OCI-LY7 (cell line): Measurements from ENCODE around the gene SRBD1. TPM values are rescaled to one million over a fixed set of nuclear protein-coding genes. Genes with fewer than 3 reads are reported as not detected.
"Not testable (repeated sequence)": the region's sequence is repeated elsewhere in the genome, so short reads cannot be mapped to it uniquely, and the experiment has no call there.

Experiments
- BruUV-seq: library from RNA; stranded (reverse); fragments of 400-500 nt; replicated peaks from 2 replicates; lab custom pipeline; 2021; lab: Mats Ljungman, UMichigan
- CTCF ChIA-PET: fragments of 300-600 bp; sonication (Branson Sonifier 250); formaldehyde crosslinking; loops from one replicate; lab custom pipeline; 2022; ENCODE audit warnings: antibody characterized with exemption; ENCODE audit not compliant: unreplicated experiment; lab: Charles Lee
- POLR2A ChIA-PET: fragments of 300-600 bp; sonication (Branson Sonifier 250); formaldehyde crosslinking; loops from one replicate; lab custom pipeline; 2022; ENCODE audit warnings: antibody characterized with exemption; lab: Charles Lee
- DNase-seq: peaks from one replicate; pipeline ENCODE4 v3.0.0-alpha.2; 2015; ENCODE audit warnings: low spot score
- H2AFZ ChIP-seq: fragments of 200-600 bp; sonication (generic), shearing (Covaris generic); 2 replicates; pipeline ENCODE4 v1.6.1; 2014; ENCODE audit warnings: mild to moderate bottlenecking, antibody characterized with exemption, low read length, moderate library complexity
- H3K27ac ChIP-seq: fragments of 200-600 bp; sonication (generic); 2 replicates; pipeline ENCODE4 v1.5.1; 2014; ENCODE audit warnings: mixed run types, low read depth, mild to moderate bottlenecking, moderate library complexity, low read length, inconsistent platforms; ENCODE audit not compliant: poor library complexity, severe bottlenecking
- H3K36me3 ChIP-seq: fragments of 200-600 bp; sonication (generic); 2 replicates; pipeline ENCODE4 v1.6.1; 2014; ENCODE audit warnings: mild to moderate bottlenecking, antibody characterized with exemption, low read length, moderate library complexity, mixed read lengths; ENCODE audit not compliant: insufficient read depth
- H3K4me1 ChIP-seq: fragments of 200-600 bp; sonication (generic); 2 replicates; pipeline ENCODE4 v1.5.1; 2014; ENCODE audit warnings: mild to moderate bottlenecking, low read length; ENCODE audit not compliant: insufficient read depth, poor library complexity, severe bottlenecking
- H3K4me2 ChIP-seq: fragments of 200-600 bp; sonication (generic); 2 replicates; pipeline ENCODE4 v1.6.1; 2014; ENCODE audit warnings: mild to moderate bottlenecking, low read length
- H3K4me3 ChIP-seq: fragments of 200-600 bp; sonication (generic); 2 replicates; pipeline ENCODE4 v1.5.1; 2014; ENCODE audit warnings: mild to moderate bottlenecking, low read depth, low read length; ENCODE audit not compliant: poor library complexity, severe bottlenecking
- H3K79me2 ChIP-seq: fragments of 200-600 bp; sonication (generic); 2 replicates; pipeline ENCODE4 v1.6.1; 2016; ENCODE audit warnings: low read depth, mild to moderate bottlenecking, low read length, moderate library complexity, mixed read lengths; ENCODE audit not compliant: insufficient read depth
- H3K9me2 ChIP-seq: fragments of 200-600 bp; sonication (generic); 2 replicates; pipeline ENCODE4 v1.6.1; 2016; ENCODE audit warnings: mild to moderate bottlenecking, low read length, mixed read lengths; ENCODE audit not compliant: insufficient read depth
- H3K9me3 ChIP-seq: fragments of 200-600 bp; sonication (generic); 2 replicates; pipeline ENCODE4 v1.6.1; 2014; ENCODE audit warnings: mild to moderate bottlenecking, mixed run types, low read length, mixed read lengths
- H4K20me1 ChIP-seq: fragments of 200-600 bp; sonication (generic); 2 replicates; pipeline ENCODE4 v1.6.1; 2014; ENCODE audit warnings: mild to moderate bottlenecking, antibody characterized with exemption, low read length, moderate library complexity, mixed read lengths; ENCODE audit not compliant: insufficient read depth
- EZH2phosphoT487 ChIP-seq: fragments of 200-600 bp; sonication (generic); IDR thresholded peaks from 2 replicates; pipeline ENCODE4 v1.6.1; 2018; ENCODE audit warnings: low read depth, borderline replicate concordance, mild to moderate bottlenecking, mixed run types, antibody characterized with exemption, low read length, moderate library complexity, mixed read lengths
- intact Hi-C: fragments of 100-400 bp; cut with micrococcal nuclease; formaldehyde crosslinking; loops from one replicate; pipeline ENCODE4 v1.10.0; 2022; ENCODE audit not compliant: unreplicated experiment
- total RNA-seq, 2 experiments: library from RNA; depleted of rRNA in 1 of 2; stranded (reverse); fragments of >200 nt in 1 of 2; shearing (Covaris generic) in 1 of 2; gene quantifications; 2 replicates each; pipeline ENCODE4 v1.2.3, GENCODE V29; 2014 to 2022
- TF ChIP-seq, protein P1 (sequence below): fragments of 200-600 bp; sonication (generic); conservative IDR thresholded peaks from 2 replicates; pipeline ENCODE4 v1.5.1; 2014; ENCODE audit warnings: mild to moderate bottlenecking, antibody characterized with exemption, low read length, moderate library complexity, mixed read lengths

The SRBD1 gene
- total RNA-seq, 2 experiments from 2014 or later, result 13.9 to 16.0 TPM

DNA sequence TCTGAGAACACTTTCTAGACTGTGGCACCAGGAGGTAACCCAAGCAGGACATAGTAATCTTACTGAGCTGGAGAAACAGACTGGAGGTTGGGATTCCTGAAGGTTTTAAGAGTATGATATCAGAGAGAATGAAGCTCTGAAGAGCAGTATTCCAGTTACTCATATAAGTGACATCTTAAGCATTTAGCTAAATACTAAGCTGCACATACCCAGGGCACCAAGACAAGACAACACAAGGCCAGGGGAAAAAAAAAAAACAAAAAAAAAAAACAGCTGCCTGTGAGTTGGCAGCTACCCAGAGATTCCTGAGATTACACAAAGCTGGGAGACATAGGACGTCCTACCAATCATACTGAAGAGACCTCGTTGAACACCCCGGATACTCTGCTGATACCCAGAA lies 175.8 kb downstream of the SRBD1 start:
- Histone ChIP-seq H3K4me2 (no peak overlapping the region), H3K27ac (no peak overlapping the region), H3K9me3 (peaks cover 27% of the 10 kb centered on the region; the same call in 1 of the 2 replicates), H3K4me3 (no peak overlapping the region), H3K9me2 (no peaks in the 10 kb centered on the region), H4K20me1 (no peaks in the 10 kb centered on the region), H3K4me1 (peaks cover 62% of the 10 kb centered on the region), H2AFZ (no peak overlapping the region), H3K79me2 (no peaks in the 10 kb centered on the region), H3K36me3 (peaks cover 35% of the 10 kb centered on the region)
- DNase-seq, result no peak
- BruUV-seq, result no TSS peak
- no peak for TF ChIP-seq EZH2phosphoT487
- TF ChIP-seq, protein P1, sequence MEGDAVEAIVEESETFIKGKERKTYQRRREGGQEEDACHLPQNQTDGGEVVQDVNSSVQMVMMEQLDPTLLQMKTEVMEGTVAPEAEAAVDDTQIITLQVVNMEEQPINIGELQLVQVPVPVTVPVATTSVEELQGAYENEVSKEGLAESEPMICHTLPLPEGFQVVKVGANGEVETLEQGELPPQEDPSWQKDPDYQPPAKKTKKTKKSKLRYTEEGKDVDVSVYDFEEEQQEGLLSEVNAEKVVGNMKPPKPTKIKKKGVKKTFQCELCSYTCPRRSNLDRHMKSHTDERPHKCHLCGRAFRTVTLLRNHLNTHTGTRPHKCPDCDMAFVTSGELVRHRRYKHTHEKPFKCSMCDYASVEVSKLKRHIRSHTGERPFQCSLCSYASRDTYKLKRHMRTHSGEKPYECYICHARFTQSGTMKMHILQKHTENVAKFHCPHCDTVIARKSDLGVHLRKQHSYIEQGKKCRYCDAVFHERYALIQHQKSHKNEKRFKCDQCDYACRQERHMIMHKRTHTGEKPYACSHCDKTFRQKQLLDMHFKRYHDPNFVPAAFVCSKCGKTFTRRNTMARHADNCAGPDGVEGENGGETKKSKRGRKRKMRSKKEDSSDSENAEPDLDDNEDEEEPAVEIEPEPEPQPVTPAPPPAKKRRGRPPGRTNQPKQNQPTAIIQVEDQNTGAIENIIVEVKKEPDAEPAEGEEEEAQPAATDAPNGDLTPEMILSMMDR, result no peak
- POLR2A ChIA-PET, result interaction anchor here (0.6 to 1.2 kb wide), 8 partner anchors 8 to 718 kb away, joined by 3 to 6 read pairs (median 4); no protein-coding TSS in a partner anchor
- CTCF ChIA-PET, result no interaction called here
- intact Hi-C loops, result loop anchor here (5.0 kb wide), 1 partner anchor 348 kb away; no protein-coding TSS in a partner anchor

DNA sequence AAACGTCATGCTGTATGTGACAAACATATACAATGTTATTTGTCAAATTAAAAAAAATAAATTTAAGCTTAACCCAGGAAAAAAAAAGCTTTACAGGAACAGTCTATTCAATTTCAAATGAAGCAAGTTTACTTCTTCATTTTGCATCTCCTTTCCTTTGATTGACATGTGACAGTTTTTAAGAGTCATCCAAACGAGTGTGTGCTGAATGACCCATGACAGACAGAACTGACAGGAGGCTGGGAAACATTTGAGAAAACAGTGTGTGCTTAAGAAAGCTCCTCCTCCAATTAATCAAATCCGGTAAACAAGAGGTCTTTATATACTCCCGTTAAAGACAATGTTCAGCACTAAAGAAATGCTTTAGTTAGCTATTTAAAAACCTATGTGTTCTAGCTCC lies 177.7 kb downstream of the SRBD1 start:
- DNase-seq, result peak; percentile 65
- peak overlapping the region; percentile 48 for H3K4me2 ChIP-seq
- H3K79me2 ChIP-seq, result no peaks in the 10 kb centered on the region
- ChIA-PET CTCF (no interaction called here), POLR2A (interaction anchor here (0.6 to 1.6 kb wide), 14 partner anchors 9 to 449 kb away, joined by 3 to 7 read pairs (median 3); no protein-coding TSS in a partner anchor)
- peaks cover 27% of the 10 kb centered on the region; the same call in 1 of the 2 replicates for H3K9me3 ChIP-seq
- intact Hi-C loops, result no loop called here
- H2AFZ ChIP-seq, result peak overlapping the region; percentile 17; the same call in 1 of the 2 replicates
- no peak overlapping the region for H3K4me3 ChIP-seq
- peak overlapping the region; percentile 55 for H3K27ac ChIP-seq
- no peaks in the 10 kb centered on the region for H4K20me1 ChIP-seq
- H3K9me2 ChIP-seq, result no peaks in the 10 kb centered on the region
- peaks cover 35% of the 10 kb centered on the region for H3K36me3 ChIP-seq
- BruUV-seq, result no TSS peak
- TF ChIP-seq EZH2phosphoT487, result no peak
- TF ChIP-seq, protein P1, result no peak
- H3K4me1 ChIP-seq, result peaks cover 43% of the 10 kb centered on the region

DNA sequence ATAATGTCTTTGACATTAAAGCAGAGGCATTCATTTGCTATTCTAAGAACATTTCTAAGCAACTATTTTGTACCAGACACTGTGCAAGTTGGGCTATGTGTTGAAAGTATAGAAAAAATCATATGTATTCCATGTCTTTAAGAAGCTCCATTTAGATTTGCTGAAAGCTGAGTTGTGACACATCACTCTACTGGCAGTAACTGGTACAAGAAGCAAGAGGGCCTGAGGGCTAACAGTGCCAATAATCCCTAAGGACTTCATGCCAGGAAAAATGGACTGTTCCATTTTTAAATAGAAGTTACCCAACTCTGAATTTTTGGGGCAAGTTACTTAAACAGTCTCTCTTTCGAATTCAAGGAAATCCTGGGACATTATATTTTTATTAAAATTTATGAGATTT lies 178.7 kb downstream of the SRBD1 start:
- Histone ChIP-seq H3K4me1 (peaks cover 34% of the 10 kb centered on the region), H3K4me3 (no peak overlapping the region), H3K9me3 (peaks cover 24% of the 10 kb centered on the region; the same call in 1 of the 2 replicates), H4K20me1 (no peaks in the 10 kb centered on the region), H3K79me2 (no peaks in the 10 kb centered on the region), H3K9me2 (no peaks in the 10 kb centered on the region), H3K4me2 (no peak overlapping the region), H3K36me3 (peaks cover 27% of the 10 kb centered on the region), H2AFZ (no peak overlapping the region), H3K27ac (peak overlapping the region; percentile 55)
- TF ChIP-seq, protein P1, result 0 out of 2 replicates have a peak, but pooled peaks have one; percentile 15
- TF ChIP-seq EZH2phosphoT487, result no peak
- DNase-seq, result no peak
- CTCF ChIA-PET, result no interaction called here
- BruUV-seq, result no TSS peak
- intact Hi-C loops, result no loop called here
- POLR2A ChIA-PET, result interaction anchor here (1.3 to 1.6 kb wide), 4 partner anchors 10 to 448 kb away, joined by 3 to 7 read pairs (median 5); no protein-coding TSS in a partner anchor

DNA sequence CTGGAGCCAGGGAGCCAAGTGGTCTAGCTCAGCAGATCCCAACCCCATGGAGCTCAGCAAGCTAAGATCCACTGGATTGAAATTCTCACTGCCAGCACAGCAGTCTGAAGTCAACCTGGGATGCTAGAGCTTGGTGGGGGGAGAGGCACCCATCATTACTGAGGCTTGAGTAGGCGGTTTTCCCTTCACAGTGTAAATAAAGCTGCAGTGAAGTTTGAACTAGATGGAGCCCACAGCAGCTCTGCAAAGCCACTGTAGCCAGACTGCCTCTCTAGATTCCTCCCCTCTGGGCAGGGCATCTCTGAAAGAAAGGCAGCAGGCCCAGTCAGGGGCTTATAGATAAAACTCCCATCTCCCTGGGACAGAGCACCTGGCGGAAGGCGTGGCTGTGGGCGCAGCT lies 185.0 kb downstream of the SRBD1 start:
- POLR2A ChIA-PET, BruUV-seq, H4K20me1 ChIP-seq, H3K4me3 ChIP-seq, H3K36me3 ChIP-seq, H3K79me2 ChIP-seq, H3K27ac ChIP-seq, DNase-seq, H3K9me3 ChIP-seq, H2AFZ ChIP-seq, H3K4me1 ChIP-seq, H3K9me2 ChIP-seq, H3K4me2 ChIP-seq, CTCF ChIA-PET, intact Hi-C loops: not testable (repeated sequence)
